Measurements from ENCODE around the gene NAALADL2.
"Not testable (repeated sequence)": the region's sequence is repeated elsewhere in the genome, so short reads cannot be mapped to it uniquely, and the experiment has no call there.

Gene NAALADL2

GRCh38 chr3:175601521-175601920, 742.4 kb downstream of the NAALADL2 start:
- DNase-seq (ENCODE audit: low spot score) = no peak

- DNase-seq (ENCODE audit: low spot score) = no peak
Measured at GRCh38 chr3:175605851-175606250, 746.7 kb downstream of the NAALADL2 start.

GRCh38 chr3:175606650-175607318, 747.6 kb downstream of the NAALADL2 start:
- DNase-seq (ENCODE audit: low spot score) = no peak

GRCh38 chr3:175608356-175608755, 749.2 kb downstream of the NAALADL2 start:
- no peak for DNase-seq (ENCODE audit: low spot score)

GRCh38 chr3:175608911-175609310, 749.8 kb downstream of the NAALADL2 start:
- DNase-seq (ENCODE audit: low spot score) = no peak

GRCh38 chr3:175612487-175613196, 753.5 kb downstream of the NAALADL2 start:
- no peak for DNase-seq (ENCODE audit: low spot score)

- DNase-seq (ENCODE audit: low spot score) = not testable (repeated sequence)
Measured at GRCh38 chr3:175614107-175614506, 755.0 kb downstream of the NAALADL2 start.

- DNase-seq (ENCODE audit: low spot score) = no peak
Measured at GRCh38 chr3:175617247-175617646, 758.1 kb downstream of the NAALADL2 start.

- DNase-seq (ENCODE audit: low spot score) = no peak
Measured at GRCh38 chr3:175619369-175619768, 760.2 kb downstream of the NAALADL2 start.

GRCh38 chr3:175620093-175620492, 761.0 kb downstream of the NAALADL2 start:
- no peak for DNase-seq (ENCODE audit: low spot score)

- DNase-seq (ENCODE audit: low spot score) = no peak
Measured at GRCh38 chr3:175620532-175620931, 761.4 kb downstream of the NAALADL2 start.

- no peak for DNase-seq (ENCODE audit: low spot score)
Measured at GRCh38 chr3:175640958-175641357, 781.8 kb downstream of the NAALADL2 start.

- DNase-seq (ENCODE audit: low spot score) = no peak
Measured at GRCh38 chr3:175646865-175647264, 787.7 kb downstream of the NAALADL2 start.

GRCh38 chr3:175648899-175649298, 789.8 kb downstream of the NAALADL2 start:
- DNase-seq (ENCODE audit: low spot score) = no peak

GRCh38 chr3:175651716-175652115, 792.6 kb downstream of the NAALADL2 start:
- no peak for DNase-seq (ENCODE audit: low spot score)

GRCh38 chr3:175655351-175655750, 796.2 kb downstream of the NAALADL2 start:
- DNase-seq (ENCODE audit: low spot score) = no peak

GRCh38 chr3:175656461-175656860, 797.3 kb downstream of the NAALADL2 start:
- DNase-seq (ENCODE audit: low spot score) = no peak

- DNase-seq (ENCODE audit: low spot score) = no peak
Measured at GRCh38 chr3:175659670-175660350, 800.7 kb downstream of the NAALADL2 start.

- DNase-seq (ENCODE audit: low spot score) = no peak
Measured at GRCh38 chr3:175662815-175663214, 803.7 kb downstream of the NAALADL2 start.

- DNase-seq (ENCODE audit: low spot score) = no peak
Measured at GRCh38 chr3:175664911-175665310, 805.8 kb downstream of the NAALADL2 start.

- DNase-seq (ENCODE audit: low spot score) = no peak
Measured at GRCh38 chr3:175668300-175668699, 809.2 kb downstream of the NAALADL2 start.

- DNase-seq (ENCODE audit: low spot score) = no peak
Measured at GRCh38 chr3:175670557-175670956, 811.4 kb downstream of the NAALADL2 start.

- DNase-seq (ENCODE audit: low spot score) = no peak
Measured at GRCh38 chr3:175672119-175672689, 813.1 kb downstream of the NAALADL2 start.
